Stimulated activated CD8-positive, alpha-beta memory T cell treated with anti-CD3 and anti-CD28 coated beads, Interleukin-15, amount 100 ng/mL, for 24 hours (primary cell): ENCODE results near the gene PRKD2.

Experiments used
- DNase-seq: peaks from one replicate; pipeline ENCODE4 v3.0.0-alpha.2; 2020; ENCODE audit warnings: low read depth

PRKD2 gene

GRCh38 chr19:46661020-46661731 is 55.7 kb downstream of the PRKD2 start, which contains the start of gene DACT3:
Gene DACT3, minus strand, starts transcription at chr19:46661182. Its CDS starts 118 bp downstream, at chr19:46661064.
- peak; percentile 100 for DNase-seq

- DNase-seq, result no peak
Observed at GRCh38 chr19:46660551-46661019, 56.3 kb downstream of the PRKD2 start.

GRCh38 chr19:46660008-46660517 is 56.9 kb downstream of the PRKD2 start:
- no peak for DNase-seq

DNA sequence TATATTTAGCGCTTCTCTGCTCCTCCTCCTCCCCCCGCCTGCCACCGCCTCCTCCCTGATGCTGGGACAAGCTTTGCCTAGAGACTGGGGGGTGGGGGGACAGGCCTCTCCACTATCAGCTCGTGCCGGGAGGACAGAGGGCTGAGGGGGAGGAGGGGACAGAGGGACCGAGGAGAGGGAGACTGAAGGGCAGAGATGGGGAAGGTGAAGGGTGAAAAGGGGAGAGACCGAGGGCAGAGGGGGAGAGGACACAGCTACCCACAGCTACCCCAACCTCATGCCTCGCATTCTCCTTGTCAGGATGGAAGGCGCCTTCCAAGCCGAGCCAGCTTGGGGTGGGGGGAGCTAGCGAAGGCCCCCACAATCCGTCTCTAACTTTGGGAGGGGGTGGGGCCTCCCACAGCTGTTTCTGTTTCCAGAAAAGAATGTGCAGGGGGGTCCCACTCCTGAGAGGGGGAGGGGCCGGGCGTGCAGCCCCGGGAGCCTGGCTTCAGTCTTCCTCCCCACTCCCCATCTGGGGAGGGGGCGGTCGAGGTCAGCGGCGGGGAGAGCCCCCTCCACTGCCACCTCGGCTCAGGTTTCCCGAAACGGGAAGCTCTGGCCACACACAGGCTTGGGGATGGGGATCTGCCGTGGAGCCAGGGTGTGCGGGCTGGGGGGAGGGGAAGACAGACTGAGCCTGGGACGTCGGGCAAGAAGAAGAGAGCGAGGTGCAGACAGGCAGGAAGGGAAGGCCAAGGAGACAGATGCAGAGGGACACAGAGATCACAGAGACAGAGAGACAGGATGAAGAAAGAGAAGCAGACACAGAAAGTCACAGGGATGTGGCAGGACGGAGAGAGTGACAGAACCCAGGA is 57.5 kb downstream of the PRKD2 start:
- no peak for DNase-seq

GRCh38 chr19:46656541-46656940 is 60.4 kb downstream of the PRKD2 start:
- DNase-seq, result no peak

DNA sequence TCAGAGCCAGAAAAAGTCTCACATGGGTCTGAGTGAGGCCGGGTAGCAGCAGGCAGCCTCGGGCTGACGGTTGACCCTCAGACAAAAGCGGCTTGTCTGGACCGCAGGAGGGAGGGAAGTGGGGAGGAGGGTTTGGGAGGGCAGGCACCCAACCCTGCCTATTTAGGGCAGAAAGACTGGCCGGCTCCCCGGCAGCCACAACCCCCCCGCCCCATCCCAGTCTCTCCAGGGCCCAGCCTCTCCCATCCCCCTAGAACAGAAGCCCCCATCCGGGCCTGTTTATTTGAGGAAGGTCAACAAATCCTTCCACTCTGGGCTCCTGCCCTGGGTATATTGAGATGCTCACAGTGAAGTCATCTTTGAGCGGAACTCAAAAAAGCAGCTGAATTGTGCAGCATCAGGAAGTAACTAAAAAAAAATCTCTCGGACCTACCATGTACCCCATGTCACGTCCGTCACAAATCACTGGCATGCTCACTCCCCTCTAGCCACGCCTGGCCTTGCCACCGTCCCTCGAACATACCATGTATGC is 62.2 kb downstream of the PRKD2 start:
- DNase-seq, result no peak

DNA sequence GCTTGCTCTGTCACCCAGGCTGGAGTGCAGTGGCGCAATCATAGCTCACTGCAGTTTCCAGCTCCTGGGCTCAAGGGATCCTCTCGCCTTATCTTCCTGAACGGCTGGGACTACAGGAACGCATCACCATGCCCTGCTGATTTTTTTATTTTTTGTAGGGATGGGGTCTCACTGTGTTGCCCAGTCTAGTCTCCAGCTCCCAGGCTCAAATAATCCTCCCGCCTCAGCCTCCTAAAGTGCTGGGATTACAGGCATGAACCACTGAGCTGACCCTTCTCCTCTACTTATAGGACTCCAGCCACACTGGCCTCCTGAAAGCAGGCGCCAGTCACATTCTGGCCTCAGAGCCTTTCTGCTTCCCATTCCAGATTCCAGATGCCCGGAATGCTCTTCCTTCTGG is 66.5 kb downstream of the PRKD2 start:
- no peak for DNase-seq

- no peak for DNase-seq
Observed at GRCh38 chr19:46648961-46649960, 67.7 kb downstream of the PRKD2 start.

DNA sequence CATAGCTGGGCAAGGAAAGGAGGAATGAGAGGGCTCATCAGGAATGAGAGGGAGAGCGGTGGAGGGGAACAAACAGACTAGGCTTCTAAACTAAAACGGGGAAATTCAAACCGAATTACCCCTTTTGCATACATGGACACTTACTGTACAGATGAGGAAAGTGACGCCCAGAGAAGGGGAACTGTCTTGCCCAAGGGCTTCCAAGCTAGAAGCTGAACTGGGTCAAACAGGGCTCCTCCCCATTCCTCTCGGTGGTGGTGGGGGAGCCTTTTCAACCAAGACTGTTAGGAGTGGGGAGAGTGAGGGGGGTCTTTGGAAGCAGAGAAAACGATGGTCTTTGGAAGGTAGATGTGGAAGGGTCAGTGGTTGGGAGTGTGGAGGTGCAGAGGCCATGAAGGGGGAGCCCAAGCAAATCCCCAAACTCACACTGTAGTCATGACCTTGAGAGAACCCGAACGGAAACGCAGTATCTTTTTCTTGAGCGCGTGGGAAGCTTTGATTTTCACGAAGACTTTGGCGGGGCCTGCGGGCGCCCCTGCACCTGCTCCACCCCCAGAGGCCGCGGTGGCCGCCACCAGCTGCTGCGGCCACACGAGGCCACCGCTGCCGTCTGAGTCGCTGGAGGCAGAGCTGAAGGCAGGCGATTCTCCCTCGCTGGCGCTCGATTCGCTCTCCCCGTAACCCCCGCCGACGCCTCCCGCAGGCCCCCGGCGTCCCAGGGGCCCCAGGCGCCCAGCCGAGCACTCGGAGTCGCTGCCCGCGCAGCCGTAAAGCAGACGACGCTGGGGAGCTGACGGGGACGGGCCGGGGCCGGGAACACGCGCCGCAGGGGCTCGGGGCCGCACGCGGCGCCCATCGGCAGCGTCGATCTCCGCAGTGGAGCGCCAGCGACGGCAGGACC is 68.6 kb downstream of the PRKD2 start:
- DNase-seq, result no peak

- no peak for DNase-seq
Observed at GRCh38 chr19:46646402-46646801, 70.5 kb downstream of the PRKD2 start.

- no peak for DNase-seq
Observed at GRCh38 chr19:46644720-46645119, 72.2 kb downstream of the PRKD2 start.

DNA sequence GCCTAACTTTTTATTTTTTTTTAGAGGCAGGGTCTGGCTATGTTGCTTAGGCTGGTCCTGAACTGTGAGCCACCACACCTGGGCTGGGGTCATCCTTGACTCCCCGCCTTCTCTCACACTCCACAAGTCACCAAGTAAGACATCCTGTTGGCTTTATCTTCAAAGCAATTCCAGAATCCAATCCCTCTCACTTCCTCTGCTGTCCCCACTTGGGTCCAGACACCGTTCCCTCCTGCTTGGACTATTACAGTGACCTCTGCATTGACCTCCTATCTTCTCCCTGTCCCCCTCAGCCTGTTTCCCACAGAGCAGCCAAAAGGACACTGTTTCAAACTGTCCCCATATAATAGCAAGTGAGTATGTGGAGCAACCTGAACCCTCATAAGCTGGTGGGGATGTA is 76.3 kb downstream of the PRKD2 start:
- no peak for DNase-seq

- DNase-seq, result no peak
Observed at GRCh38 chr19:46639358-46640182, 77.3 kb downstream of the PRKD2 start.

- no peak for DNase-seq
Observed at GRCh38 chr19:46637224-46637623, 79.7 kb downstream of the PRKD2 start.

- DNase-seq, result no peak
Observed at GRCh38 chr19:46635920-46636761, 80.8 kb downstream of the PRKD2 start, which contains the start of gene GNG8. Gene GNG8, minus strand, starts transcription at chr19:46636202. Its CDS starts 1,520 bp downstream, at chr19:46634682.

DNA sequence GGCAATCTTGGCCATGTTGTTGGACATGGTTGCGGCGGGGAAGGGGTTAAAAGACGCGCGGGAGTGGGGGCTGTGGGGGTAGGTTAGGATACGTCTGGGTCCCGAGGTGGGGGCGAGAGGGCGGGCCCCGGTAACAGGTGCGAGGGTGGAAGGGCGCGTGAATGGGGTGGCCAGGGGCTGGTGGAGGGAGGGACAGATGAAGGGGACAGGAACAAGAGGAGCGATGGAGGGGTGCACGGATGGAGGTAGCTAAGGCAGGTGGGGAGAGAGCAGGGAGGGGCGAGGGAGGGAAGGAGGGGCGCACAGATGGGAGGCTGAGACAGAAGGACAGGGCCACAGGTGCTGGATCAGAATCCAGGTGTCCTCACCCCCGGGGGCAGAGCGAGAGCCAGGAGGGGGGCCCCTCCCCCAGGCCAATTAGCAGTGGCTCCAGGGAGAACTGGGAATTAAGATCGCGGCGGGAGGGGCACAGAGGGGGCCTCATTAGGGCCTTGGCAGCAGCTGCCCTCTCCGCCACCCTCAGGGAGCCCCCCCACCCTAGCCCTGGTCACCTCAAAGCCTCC is 82.2 kb downstream of the PRKD2 start:
- DNase-seq, result no peak

DNA sequence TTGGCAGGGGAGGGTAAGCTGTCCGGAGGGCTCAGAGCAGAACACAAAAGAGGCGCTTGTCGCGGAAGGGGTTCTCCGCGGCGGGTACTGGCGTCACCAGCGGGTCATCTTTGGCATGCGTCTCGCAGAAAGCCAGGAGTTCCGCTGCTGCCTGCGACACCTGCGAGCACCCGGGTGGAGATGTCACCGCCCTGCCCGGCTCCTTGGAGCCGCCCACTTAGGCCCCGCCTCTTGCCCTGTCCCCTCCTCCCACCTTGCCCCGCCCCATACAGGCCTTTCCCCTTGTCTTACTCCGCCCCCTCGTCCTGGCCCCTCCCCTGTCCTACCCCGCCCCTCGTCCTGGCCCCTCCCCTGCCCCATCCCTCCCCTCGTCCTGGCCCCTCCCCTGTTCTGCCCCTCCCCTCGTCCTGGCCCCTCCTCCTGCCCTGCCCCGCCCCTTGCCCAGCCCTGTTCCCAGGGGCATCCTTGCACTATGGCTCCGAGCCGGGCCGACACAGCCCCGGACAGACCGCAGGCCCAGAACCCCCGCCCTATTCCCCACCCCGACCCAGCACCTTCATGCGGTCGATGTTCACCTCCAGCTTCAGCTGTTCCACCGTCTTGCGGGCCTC is 82.8 kb downstream of the PRKD2 start:
- DNase-seq, result peak; percentile 83

GRCh38 chr19:46633130-46633529 is 83.8 kb downstream of the PRKD2 start:
- DNase-seq, result no peak
